Activated naive CD8-positive, alpha-beta T cell treated with anti-CD3 and anti-CD28 coated beads, Interleukin-2, amount 50 U/mL, for 16 hours (primary cell): Measurements from ENCODE around the gene UNC13C.

Source experiments
- DNase-seq: peaks from one replicate; pipeline ENCODE4 v3.0.0-alpha.2; 2020; ENCODE audit warnings: low read depth, low spot score

UNC13C gene

GRCh38 chr15:54017959-54018358 is 39.7 kb downstream of the UNC13C start:
- DNase-seq: no peak

GRCh38 chr15:54026258-54026657 is 48.0 kb downstream of the UNC13C start:
- DNase-seq: no peak

DNA sequence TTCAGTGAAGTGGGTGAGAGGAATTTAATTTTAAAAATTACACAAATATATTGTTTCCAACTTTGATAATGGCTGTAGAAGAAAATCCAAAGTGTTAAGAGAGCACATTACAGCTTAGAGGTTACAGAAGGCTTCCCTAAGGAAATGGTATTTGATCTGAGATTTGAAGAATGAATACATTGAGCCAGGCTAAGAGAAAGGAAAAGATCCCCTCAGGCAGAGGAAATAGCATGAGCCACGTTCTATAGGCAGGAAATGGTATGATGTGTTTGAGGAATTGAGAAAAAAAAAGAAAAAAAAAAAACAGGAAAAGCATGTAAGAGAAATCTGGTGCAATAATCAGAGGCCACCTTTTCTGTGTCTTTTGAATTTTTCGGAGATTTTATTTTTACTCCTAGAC is 48.6 kb downstream of the UNC13C start:
- DNase-seq: no peak

GRCh38 chr15:54029081-54029480 is 50.8 kb downstream of the UNC13C start:
- DNase-seq: no peak

DNA sequence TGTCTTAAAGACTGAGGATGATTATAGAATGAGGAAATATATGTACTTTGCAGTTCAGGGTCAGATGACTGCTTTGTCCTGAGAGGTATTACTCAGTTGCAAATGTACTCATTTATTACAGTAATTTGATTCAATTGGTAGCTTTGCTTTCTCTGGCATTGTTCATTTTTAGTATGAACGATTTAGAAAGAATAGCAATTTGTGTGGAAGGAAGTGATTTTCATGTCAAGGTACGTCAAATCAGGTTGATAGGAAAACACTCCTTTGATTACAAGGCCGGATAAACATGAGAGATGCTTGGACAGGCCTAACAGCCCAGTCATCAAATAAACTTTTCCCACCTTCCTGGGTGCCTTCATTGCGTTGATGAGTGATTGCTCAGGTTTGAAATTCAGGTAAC is 53.8 kb downstream of the UNC13C start:
- no peak for DNase-seq

DNA sequence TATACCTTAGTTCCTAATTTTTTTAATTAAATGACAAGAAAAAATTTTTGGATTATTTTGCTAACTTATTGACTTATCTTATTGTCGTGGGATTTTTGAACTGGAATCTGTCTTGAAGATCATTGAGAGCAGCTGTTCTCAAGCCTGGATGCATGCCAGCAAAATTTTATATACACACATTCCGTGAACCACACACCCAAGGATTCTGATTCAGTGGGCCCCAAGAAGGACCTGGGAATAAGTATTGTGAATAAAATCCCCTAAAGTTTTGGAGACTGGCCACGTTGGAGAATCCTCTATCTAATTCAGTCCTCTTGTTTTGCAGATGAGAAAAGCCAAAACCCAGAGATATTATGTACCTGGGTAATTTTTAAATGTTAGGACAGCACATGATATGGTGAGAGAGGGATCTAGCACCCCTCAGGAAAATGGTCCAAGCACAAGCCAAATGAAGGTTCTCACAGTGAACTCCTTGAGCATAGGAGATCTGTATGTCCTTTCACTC is 55.2 kb downstream of the UNC13C start:
- DNase-seq: no peak

- DNase-seq: no peak
Observed at GRCh38 chr15:54033869-54034458, 55.7 kb downstream of the UNC13C start.

GRCh38 chr15:54035616-54036015 is 57.4 kb downstream of the UNC13C start:
- no peak for DNase-seq

GRCh38 chr15:54045397-54045796 is 67.2 kb downstream of the UNC13C start:
- DNase-seq: no peak

GRCh38 chr15:54046093-54046492 is 67.9 kb downstream of the UNC13C start:
- DNase-seq: no peak

- DNase-seq: no peak
Observed at GRCh38 chr15:54064365-54064764, 86.1 kb downstream of the UNC13C start.

DNA sequence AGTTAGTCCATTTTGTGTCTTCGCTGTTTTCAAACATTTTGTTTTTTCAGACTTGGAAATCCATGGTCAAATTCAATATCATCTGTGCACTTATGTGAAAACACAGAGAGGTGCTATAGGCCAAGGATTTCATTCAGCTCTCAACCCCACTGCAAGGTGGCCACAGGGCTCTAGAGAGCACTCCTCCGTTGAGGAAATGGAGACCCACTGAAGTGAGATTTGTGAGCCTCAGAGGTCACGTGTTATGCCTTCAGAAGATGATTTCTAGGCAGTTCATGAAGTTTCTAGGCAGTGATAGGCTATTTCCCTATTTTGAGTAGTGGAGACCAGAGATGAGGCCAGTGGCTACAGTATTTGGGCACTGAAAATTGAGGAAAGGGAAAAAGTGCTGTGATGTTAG is 88.2 kb downstream of the UNC13C start:
- DNase-seq: no peak

DNA sequence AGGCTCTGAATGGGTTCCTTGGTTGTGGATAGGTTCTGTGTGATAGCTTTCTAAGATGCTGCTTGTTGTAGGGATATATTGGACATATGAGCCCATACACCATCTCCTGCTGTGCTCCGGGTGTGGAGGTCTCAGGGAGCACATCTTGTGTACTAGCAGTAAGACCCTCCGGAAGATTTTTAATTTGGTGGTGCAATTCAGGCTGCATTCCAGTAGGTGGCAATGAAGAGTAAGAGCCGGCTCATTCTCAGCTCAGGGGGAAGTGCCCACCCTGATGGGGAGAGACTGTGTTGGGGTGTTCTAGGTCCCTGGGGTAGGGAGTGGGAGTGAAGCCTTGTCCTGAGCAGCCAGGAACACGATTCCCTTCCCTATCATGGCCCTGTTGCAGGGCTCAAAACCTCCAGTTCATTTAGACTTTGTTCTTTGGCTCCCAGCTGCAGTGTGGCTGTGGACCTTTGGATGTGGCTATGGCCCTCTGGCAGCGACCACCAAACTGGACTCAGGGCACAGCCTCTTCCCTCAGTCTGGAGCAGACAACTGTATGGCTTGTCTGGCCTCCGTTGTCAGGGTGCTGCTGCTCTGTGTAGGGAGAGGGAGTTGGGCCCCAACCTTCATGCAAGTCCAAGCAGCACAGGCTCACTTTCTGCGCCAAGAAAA is 104.7 kb downstream of the UNC13C start:
- no peak for DNase-seq

DNA sequence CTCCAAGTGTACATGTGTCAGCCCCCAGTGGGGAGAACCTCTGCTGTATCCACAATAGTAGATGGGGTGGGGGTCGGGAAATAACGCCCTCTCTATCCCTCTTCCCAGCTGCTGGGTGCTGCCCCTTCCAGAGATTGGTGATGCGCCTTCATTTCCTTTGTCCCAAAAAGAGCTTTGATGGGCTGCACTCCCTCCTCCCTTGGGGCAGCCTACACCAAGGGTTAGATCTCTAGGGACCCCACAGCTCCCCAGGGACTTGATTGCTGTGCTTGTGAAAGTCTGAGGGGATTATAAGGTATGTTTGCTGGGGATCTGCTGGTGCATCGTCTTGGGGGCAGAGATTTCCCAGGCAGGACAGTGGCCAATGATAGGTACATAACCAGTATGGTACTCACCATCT is 105.3 kb downstream of the UNC13C start:
- no peak for DNase-seq

DNA sequence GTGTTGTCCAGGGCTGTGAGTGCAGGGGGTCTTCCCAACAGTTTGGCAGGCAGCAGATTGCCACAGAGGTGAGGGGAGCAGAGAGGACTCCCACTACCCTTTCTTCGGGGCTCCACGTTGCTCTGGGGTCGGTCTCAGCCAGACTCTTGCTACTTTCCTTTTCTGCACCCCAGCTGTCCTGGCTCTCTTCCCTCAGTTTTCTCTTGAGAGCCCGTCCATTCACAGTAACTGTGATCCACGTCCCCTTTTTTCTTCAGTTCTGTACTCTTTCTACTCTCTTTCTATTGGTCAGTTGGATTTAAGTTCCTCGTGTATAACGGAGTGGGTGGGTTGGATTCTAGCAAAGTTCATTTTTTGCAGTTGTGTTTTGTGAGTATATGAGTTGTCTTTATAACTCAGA is 105.8 kb downstream of the UNC13C start:
- DNase-seq: no peak

DNA sequence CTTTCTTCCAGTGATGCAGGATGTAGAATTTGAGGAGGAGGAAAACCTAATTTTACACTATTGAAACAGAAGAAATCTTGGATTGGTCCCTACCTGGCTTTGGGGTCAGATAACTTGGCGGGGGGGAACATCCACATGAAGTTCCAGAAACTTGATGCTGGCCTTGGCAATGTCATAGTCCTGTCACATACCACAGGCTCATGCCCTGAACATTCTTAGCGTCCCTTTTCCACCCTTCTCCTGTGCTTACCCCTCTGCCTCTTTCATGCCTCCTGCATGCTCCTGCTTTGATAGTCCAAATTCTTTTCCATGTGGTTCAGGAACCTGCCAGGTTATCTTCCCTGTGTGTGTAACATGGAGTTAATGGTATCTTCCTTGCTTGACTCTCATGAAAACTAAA is 110.6 kb downstream of the UNC13C start:
- DNase-seq: no peak

DNA sequence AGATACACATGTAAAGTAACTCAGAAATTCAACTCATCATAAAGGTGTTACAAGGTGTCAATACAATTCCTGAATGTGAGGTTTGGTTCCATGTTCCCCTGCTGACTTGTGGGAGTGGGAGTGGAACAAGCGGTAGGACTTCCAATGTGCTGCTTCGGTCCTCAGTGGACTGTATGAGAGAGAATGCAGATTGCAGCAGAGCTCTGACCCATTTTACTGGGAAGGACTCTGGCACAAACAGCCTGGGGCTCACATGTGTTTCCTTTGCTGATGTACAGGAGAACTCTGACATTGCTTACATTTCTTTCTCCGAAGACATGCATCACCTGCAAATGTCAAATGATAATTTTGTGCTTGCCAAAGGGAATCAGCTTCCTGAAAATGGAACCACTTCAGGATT is 111.5 kb downstream of the UNC13C start:
- DNase-seq: no peak

DNA sequence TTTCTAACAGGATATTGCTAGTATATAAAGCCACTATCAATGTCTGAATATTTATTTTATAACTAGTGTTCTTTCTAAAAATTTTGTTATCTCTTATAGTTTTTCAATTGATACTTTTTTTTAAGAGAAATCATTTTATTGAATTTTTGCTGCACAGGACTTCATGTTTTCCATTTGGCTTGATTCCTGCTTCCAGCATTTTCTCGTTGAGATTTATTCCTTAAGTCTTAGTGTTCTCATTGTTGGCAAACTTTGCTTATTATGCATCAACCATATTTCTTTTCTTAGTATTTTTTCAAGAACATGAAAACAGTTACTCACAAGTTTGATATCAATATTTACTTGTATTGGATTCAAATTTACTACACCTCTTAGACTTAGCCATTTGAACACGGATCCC is 113.4 kb downstream of the UNC13C start:
- no peak for DNase-seq

- DNase-seq: no peak
Observed at GRCh38 chr15:54094661-54095060, 116.4 kb downstream of the UNC13C start.

- DNase-seq: no peak
Observed at GRCh38 chr15:54097019-54097418, 118.8 kb downstream of the UNC13C start.

DNA sequence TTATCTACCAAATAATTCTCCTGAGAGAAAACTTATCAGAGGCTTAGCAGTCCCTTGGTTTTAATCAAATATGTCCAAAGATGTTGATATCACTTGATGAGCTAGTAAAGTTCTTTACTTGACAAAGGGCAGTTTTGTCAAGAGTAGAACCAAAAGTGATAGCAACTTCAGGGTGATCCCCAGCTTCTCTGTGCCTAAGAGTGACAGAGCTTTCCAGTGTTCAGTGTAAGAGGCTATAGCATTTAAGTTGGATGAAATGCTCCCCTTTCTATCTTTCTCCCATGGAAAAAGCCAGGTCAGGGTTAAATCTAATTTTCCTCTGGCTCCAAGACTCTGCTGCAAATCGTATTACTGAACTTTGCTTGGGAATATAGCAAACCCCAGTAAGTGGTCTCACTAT is 120.8 kb downstream of the UNC13C start:
- DNase-seq: no peak

GRCh38 chr15:54101664-54102270 is 123.5 kb downstream of the UNC13C start:
- no peak for DNase-seq

DNA sequence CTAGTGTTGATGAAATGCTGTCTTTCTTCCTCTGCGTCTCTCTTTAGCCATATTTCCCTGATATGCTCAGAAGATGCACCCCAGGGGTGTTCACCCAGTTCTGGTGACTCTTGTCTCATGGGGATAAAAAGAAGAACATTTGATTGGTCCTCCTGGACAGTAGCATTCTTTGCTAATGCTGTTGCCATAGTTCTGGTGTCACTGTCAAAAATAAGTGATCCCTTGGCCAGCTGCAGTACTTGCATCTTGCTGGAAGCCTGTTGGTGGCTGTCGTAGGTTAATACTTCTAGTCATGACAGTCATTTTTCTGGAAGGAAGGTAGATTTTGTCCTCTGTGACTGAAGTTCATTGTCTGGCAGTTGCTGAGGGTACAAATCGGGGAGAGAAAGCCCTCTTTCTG is 124.5 kb downstream of the UNC13C start:
- no peak for DNase-seq
